Endometrial microvascular endothelial cells (primary cell): ENCODE measurements around the gene ABCC6. TPM values are rescaled to one million over a fixed set of nuclear protein-coding genes. Genes with fewer than 3 reads are reported as not detected.

Experiments
- in situ Hi-C: cut with HindIII; loops from 2 replicates; pipeline ENCODE4 v1.10.0; 2017; ENCODE audit warnings: low sequenced_read_pairs, low pct_unique_long_range_greater_than_20kb; ENCODE audit errors: inconsistent ontology term
- total RNA-seq: library from RNA; depleted of rRNA; stranded (reverse); fragments of >200 nt; gene quantifications from one replicate; pipeline ENCODE4 v1.2.3, GENCODE V29; 2015; ENCODE audit errors: inconsistent ontology term

Gene ABCC6
- total RNA-seq, 1 donor from 2014 or later: not detected

GRCh38 chr16:16131204-16131603, 92.1 kb downstream of the ABCC6 start:
- in situ Hi-C loops: no loop called here

- in situ Hi-C loops: no loop called here
Observed at GRCh38 chr16:16127469-16128116, 95.7 kb downstream of the ABCC6 start.

GRCh38 chr16:16126896-16127295, 96.4 kb downstream of the ABCC6 start:
- in situ Hi-C loops: no loop called here

GRCh38 chr16:16124974-16125373, 98.3 kb downstream of the ABCC6 start:
- in situ Hi-C loops: no loop called here

- in situ Hi-C loops: no loop called here
Observed at GRCh38 chr16:16124438-16124837, 98.9 kb downstream of the ABCC6 start.

GRCh38 chr16:16122264-16122663, 101.0 kb downstream of the ABCC6 start:
- in situ Hi-C loops: no loop called here

GRCh38 chr16:16121185-16121727, 102.0 kb downstream of the ABCC6 start:
- in situ Hi-C loops: no loop called here

- in situ Hi-C loops: no loop called here
Observed at GRCh38 chr16:16120382-16121184, 102.7 kb downstream of the ABCC6 start.

- in situ Hi-C loops: no loop called here
Observed at GRCh38 chr16:16120044-16120381, 103.3 kb downstream of the ABCC6 start.

- in situ Hi-C loops: no loop called here
Observed at GRCh38 chr16:16118337-16118736, 105.0 kb downstream of the ABCC6 start.

GRCh38 chr16:16116841-16117240, 106.5 kb downstream of the ABCC6 start:
- in situ Hi-C loops: no loop called here

GRCh38 chr16:16113076-16113475, 110.2 kb downstream of the ABCC6 start:
- in situ Hi-C loops: no loop called here

GRCh38 chr16:16112450-16113053, 110.7 kb downstream of the ABCC6 start:
- in situ Hi-C loops: no loop called here

GRCh38 chr16:16111639-16112038, 111.7 kb downstream of the ABCC6 start:
- in situ Hi-C loops: no loop called here

GRCh38 chr16:16110111-16110490, 113.2 kb downstream of the ABCC6 start:
- in situ Hi-C loops: no loop called here

- in situ Hi-C loops: no loop called here
Observed at GRCh38 chr16:16109453-16110110, 113.7 kb downstream of the ABCC6 start.

GRCh38 chr16:16108759-16109158, 114.5 kb downstream of the ABCC6 start:
- in situ Hi-C loops: no loop called here

- in situ Hi-C loops: no loop called here
Observed at GRCh38 chr16:16107839-16108238, 115.5 kb downstream of the ABCC6 start.

- in situ Hi-C loops: no loop called here
Observed at GRCh38 chr16:16106466-16106865, 116.8 kb downstream of the ABCC6 start.
